ENCODE measurements around the gene SLC11A1.

DNA sequence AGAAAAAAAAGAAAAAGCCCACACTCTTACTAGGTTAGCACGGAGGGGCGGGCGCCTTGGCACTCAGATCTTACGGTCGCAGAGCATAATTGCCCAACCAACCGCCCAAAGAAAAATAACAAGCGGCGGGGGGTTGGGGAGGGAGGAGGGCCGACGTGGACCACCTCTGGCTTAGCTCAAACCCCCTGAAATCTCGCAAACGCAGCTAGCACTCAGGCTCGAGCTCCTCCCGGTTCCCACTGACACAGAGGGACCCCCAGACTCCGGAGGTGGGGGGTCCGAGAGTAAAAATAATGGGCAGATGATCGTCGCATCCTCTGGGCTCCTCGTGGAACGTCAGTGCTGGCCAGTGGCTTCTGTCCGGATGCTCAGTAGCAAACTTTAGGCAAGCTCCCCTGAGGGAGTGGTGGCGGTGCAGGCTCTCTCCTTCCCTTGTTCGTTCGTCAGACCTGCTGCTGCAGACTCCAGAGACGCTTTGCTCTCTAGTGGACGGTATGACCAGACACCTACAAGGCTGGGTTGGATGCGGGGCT is 13.4 kb upstream of the SLC11A1 start:
- TF ChIP-seq POLR2AphosphoS5 (IDR thresholded peaks at IDR 0.05; ENCODE audit: low read depth) (no peak), GABPA (IDR thresholded peaks at IDR 0.05; ENCODE audit: low read depth) (no peak)
- TF ChIP-seq, protein P1, sequence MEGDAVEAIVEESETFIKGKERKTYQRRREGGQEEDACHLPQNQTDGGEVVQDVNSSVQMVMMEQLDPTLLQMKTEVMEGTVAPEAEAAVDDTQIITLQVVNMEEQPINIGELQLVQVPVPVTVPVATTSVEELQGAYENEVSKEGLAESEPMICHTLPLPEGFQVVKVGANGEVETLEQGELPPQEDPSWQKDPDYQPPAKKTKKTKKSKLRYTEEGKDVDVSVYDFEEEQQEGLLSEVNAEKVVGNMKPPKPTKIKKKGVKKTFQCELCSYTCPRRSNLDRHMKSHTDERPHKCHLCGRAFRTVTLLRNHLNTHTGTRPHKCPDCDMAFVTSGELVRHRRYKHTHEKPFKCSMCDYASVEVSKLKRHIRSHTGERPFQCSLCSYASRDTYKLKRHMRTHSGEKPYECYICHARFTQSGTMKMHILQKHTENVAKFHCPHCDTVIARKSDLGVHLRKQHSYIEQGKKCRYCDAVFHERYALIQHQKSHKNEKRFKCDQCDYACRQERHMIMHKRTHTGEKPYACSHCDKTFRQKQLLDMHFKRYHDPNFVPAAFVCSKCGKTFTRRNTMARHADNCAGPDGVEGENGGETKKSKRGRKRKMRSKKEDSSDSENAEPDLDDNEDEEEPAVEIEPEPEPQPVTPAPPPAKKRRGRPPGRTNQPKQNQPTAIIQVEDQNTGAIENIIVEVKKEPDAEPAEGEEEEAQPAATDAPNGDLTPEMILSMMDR (IDR thresholded peaks at IDR 0.05; ENCODE audit: insufficient read depth, low read length), result no peak
- TF ChIP-seq, protein P2, sequence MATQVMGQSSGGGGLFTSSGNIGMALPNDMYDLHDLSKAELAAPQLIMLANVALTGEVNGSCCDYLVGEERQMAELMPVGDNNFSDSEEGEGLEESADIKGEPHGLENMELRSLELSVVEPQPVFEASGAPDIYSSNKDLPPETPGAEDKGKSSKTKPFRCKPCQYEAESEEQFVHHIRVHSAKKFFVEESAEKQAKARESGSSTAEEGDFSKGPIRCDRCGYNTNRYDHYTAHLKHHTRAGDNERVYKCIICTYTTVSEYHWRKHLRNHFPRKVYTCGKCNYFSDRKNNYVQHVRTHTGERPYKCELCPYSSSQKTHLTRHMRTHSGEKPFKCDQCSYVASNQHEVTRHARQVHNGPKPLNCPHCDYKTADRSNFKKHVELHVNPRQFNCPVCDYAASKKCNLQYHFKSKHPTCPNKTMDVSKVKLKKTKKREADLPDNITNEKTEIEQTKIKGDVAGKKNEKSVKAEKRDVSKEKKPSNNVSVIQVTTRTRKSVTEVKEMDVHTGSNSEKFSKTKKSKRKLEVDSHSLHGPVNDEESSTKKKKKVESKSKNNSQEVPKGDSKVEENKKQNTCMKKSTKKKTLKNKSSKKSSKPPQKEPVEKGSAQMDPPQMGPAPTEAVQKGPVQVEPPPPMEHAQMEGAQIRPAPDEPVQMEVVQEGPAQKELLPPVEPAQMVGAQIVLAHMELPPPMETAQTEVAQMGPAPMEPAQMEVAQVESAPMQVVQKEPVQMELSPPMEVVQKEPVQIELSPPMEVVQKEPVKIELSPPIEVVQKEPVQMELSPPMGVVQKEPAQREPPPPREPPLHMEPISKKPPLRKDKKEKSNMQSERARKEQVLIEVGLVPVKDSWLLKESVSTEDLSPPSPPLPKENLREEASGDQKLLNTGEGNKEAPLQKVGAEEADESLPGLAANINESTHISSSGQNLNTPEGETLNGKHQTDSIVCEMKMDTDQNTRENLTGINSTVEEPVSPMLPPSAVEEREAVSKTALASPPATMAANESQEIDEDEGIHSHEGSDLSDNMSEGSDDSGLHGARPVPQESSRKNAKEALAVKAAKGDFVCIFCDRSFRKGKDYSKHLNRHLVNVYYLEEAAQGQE (IDR thresholded peaks at IDR 0.05; ENCODE audit: insufficient replicate concordance, low read depth), result no peak
